K562 (cell line): ENCODE data around the gene PRSS37. TPM values are rescaled to one million over a fixed set of nuclear protein-coding genes. Genes with fewer than 3 reads are reported as not detected.

Source experiments
- BRD9 ChIP-seq: fragments of 450-650 bp; IDR thresholded peaks from 2 replicates; pipeline ENCODE4 v1.6.1; 2018; ENCODE audit warnings: low read depth; ENCODE audit not compliant: partially characterized antibody
- CEBPZ ChIP-seq: fragments of 150-350 bp; IDR thresholded peaks from 2 replicates; pipeline ENCODE4 v1.6.1; 2014; ENCODE audit warnings: low read depth, mild to moderate bottlenecking, low read length, borderline replicate concordance
- FOXP1 ChIP-seq: sonication (generic); formaldehyde crosslinking; IDR thresholded peaks from 2 replicates; pipeline ENCODE4 v1.8.0; 2022; ENCODE audit warnings: mild to moderate bottlenecking, missing genetic modification reagents
- HOXB6 ChIP-seq: fragments of 250-450 bp; sonication (Bioruptor Pico); IDR thresholded peaks from 2 replicates; pipeline ENCODE4 v1.5.1; 2022; ENCODE audit warnings: mild to moderate bottlenecking, borderline replicate concordance
- JUND ChIP-seq, 2 experiments: IDR thresholded peaks; 2 replicates in 1 of 2; 3 replicates in 1 of 2; pipeline ENCODE4 v1.6.1; 2011; ENCODE audit warnings: borderline replicate concordance in 2 of 2, low read depth in 2 of 2, low read length in 2 of 2, improper control_type of control experiment in 1 of 2, missing biosample characterization in 1 of 2, missing genetic modification characterization in 1 of 2, missing genetic modification reagents in 1 of 2
- MBD1 ChIP-seq: fragments of 250-450 bp; sonication (Bioruptor Pico); IDR thresholded peaks from 2 replicates; pipeline ENCODE4 v1.8.0; 2022; ENCODE audit warnings: inconsistent platforms
- NUFIP1 ChIP-seq: fragments of 450-650 bp; IDR thresholded peaks from 2 replicates; pipeline ENCODE4 v1.6.1; 2018; ENCODE audit not compliant: partially characterized antibody
- PHB ChIP-seq: fragments of 250-450 bp; sonication (Bioruptor Pico); IDR thresholded peaks from 2 replicates; pipeline ENCODE4 v1.5.0; 2021
- PTTG1 ChIP-seq: fragments of 450-650 bp; IDR thresholded peaks from 2 replicates; pipeline ENCODE4 v1.6.1; 2016; ENCODE audit warnings: low read depth, mild to moderate bottlenecking, missing genetic modification characterization, missing compliant biosample characterization
- RBM39 ChIP-seq: fragments of 200-400 bp; formaldehyde crosslinking; optimal IDR thresholded peaks from 2 replicates; pipeline ENCODE3; 2018; ENCODE audit warnings: low read depth, low read length
- SMARCA4 ChIP-seq: fragments of 450-650 bp; IDR thresholded peaks from 2 replicates; pipeline ENCODE4 v1.6.1; 2016
- SRSF9 ChIP-seq: fragments of 200-400 bp; formaldehyde crosslinking; IDR thresholded peaks from 2 replicates; pipeline ENCODE4 v1.6.1; 2017; ENCODE audit warnings: low read depth, low read length, borderline replicate concordance
- STAT5A ChIP-seq: IDR thresholded peaks from 2 replicates; pipeline ENCODE4 v1.6.1; 2012; ENCODE audit warnings: low read length, inconsistent platforms, borderline replicate concordance
- TOE1 ChIP-seq, 2 experiments: fragments of 450-650 bp in 1 of 2; sonication (generic) in 1 of 2; formaldehyde crosslinking in 1 of 2; IDR thresholded peaks; 2 replicates each; pipeline versions ENCODE4 v1.7.1 to v1.8.0; 2016 to 2022; ENCODE audit warnings: borderline replicate concordance in 2 of 2, mild to moderate bottlenecking in 2 of 2, antibody characterized with exemption in 1 of 2, inconsistent platforms in 1 of 2, low read depth in 1 of 2, missing genetic modification reagents in 1 of 2, moderate library complexity in 1 of 2
- TRIM28 ChIP-seq: fragments of 450-650 bp; IDR thresholded peaks from 2 replicates; pipeline ENCODE4 v1.6.1; 2017
- TSHZ1 ChIP-seq: fragments of 250-450 bp; sonication (Bioruptor Pico); IDR thresholded peaks from 2 replicates; pipeline ENCODE4 v1.4.0; 2020; ENCODE audit warnings: mild to moderate bottlenecking, moderate library complexity
- ZBTB8A ChIP-seq: fragments of 450-650 bp; IDR thresholded peaks from 2 replicates; pipeline ENCODE4 v1.6.1; 2018; ENCODE audit warnings: mild to moderate bottlenecking, moderate library complexity; ENCODE audit not compliant: partially characterized antibody
- polyA plus RNA-seq, 8 experiments: library from polyadenylated mRNA; depleted of rRNA in 4 of 8; stranded (reverse) in 5 of 8; unstranded in 3 of 8; fragments of >200 nt; fragmentation: Nextera tagmentation in 2 of 8; fragmentation: Illumina TruSeq in 1 of 8; extraction: Ambion mirVana in 2 of 8; extraction: Trizol in 1 of 8; gene quantifications; 2 replicates each; pipeline versions ENCODE4 v1.2.1 to v1.2.3, GENCODE V29; 2011 to 2014; ENCODE audit warnings: inconsistent platforms in 1 of 8, missing spikeins in 1 of 8
- total RNA-seq, 7 experiments: library from RNA; depleted of rRNA in 6 of 7; stranded (reverse); fragments of >200 nt in 6 of 7; fragmentation: Illumina TruSeq in 2 of 7; extraction: Trizol in 2 of 7; gene quantifications; 2 replicates each; pipeline versions ENCODE4 v1.2.1 to v1.2.3, GENCODE V29; 2011 to 2021; ENCODE audit warnings: low replicate concordance in 1 of 7
- TF ChIP-seq, protein P1 (sequence below): sonication (generic); formaldehyde crosslinking; IDR thresholded peaks from 2 replicates; pipeline ENCODE4 v1.8.0; 2022; ENCODE audit warnings: mild to moderate bottlenecking, missing genetic modification reagents

PRSS37 gene
- total and polyA plus RNA-seq, 9 of the 15 experiments (the other 6 are each of a cell fraction or from before 2014, with no cell fraction given), result not detected

DNA sequence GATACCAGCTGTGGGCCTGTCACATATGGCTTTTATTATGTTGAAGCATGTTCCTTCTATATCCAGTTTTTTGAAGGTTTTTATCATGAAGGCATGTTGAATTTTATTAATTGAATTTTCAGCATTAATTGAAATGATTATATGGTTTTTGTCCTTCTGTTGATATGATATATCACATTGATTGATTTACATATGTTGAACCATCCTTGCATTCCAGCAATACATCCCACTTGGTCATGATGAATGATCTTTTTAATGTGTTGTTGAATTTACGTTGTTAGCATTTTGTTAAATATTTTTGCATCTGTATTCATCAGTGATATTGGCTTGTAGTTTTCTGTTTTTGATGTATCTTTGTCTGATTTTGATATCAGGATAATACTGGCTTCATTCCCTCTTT is 21.2 kb downstream of the PRSS37 start (continued):
- TF ChIP-seq MBD1 (CRISPR knock-in tag) (no peak), PHB (CRISPR knock-in tag) (no peak), TOE1 (IDR thresholded peaks at IDR 0.05; ENCODE audit: borderline replicate concordance) (no peak), TOE1 (CRISPR knock-in tag; IDR thresholded peaks at IDR 0.05; ENCODE audit: borderline replicate concordance, low read depth) (no peak), SRSF9 (no peak), RBM39 (no peak), HOXB6 (CRISPR knock-in tag) (no peak), BRD9 (no peak), PTTG1 (tag) (no peak), NUFIP1 (no peak), TRIM28 (peak; percentile 49; the same call in 1 of the 2 replicates), FOXP1 (CRISPR knock-in tag) (no peak), SMARCA4 (no peak), ZBTB8A (no peak), CEBPZ (no peak), JUND (IDR thresholded peaks at IDR 0.05; ENCODE audit: borderline replicate concordance, low read depth, low read length) (no peak), JUND (tag; IDR thresholded peaks at IDR 0.05; ENCODE audit: borderline replicate concordance, low read depth, low read length) (no peak), TSHZ1 (CRISPR knock-in tag) (no peak), STAT5A (no peak)
- TF ChIP-seq, protein P1, sequence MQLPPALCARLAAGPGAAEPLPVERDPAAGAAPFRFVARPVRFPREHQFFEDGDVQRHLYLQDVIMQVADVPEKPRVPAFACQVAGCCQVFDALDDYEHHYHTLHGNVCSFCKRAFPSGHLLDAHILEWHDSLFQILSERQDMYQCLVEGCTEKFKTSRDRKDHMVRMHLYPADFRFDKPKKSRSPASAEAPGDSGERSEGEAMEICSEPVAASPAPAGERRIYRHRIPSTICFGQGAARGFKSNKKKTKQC (CRISPR knock-in tag), result no peak
